NCI-H446 (cell line): ENCODE data around the gene RNF213.

ENCODE experiments used
- DNase-seq, 2 experiments: peaks; one replicate each; lab custom pipeline; 2025; lab: John Stamatoyannopoulos, UW

RNF213 gene

DNA sequence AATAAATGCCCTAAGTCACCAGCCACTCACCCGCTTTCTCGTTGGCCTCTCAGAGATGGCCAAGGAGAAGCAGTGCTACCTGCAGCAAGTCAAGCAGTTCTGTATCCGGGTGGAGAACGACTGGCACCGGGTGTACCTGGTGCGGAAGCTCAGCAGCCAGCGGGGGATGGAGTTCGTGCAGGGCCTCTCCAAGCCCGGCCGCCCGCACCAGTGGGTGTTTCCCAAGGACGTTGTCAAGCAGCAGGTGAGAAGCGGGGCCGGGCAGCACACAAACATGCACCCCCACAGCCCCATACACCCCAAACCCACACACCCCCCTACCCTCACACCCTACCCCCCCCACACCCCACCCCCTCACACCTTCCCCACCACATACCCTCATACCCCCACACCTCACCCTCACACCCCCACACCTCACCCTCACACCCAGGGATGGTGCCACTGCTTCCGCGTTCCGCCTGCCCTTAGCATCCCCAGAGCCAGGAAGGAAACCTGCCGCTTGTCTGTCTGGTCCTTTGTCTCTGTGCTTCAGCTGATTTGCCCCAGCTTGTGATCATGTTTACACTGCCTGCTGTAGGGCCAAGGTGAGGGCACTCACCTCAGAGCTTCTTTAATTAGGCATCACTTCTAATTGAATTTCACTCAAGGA, 112.4 kb downstream of the RNF213 start:
- no peak for DNase-seq

DNA sequence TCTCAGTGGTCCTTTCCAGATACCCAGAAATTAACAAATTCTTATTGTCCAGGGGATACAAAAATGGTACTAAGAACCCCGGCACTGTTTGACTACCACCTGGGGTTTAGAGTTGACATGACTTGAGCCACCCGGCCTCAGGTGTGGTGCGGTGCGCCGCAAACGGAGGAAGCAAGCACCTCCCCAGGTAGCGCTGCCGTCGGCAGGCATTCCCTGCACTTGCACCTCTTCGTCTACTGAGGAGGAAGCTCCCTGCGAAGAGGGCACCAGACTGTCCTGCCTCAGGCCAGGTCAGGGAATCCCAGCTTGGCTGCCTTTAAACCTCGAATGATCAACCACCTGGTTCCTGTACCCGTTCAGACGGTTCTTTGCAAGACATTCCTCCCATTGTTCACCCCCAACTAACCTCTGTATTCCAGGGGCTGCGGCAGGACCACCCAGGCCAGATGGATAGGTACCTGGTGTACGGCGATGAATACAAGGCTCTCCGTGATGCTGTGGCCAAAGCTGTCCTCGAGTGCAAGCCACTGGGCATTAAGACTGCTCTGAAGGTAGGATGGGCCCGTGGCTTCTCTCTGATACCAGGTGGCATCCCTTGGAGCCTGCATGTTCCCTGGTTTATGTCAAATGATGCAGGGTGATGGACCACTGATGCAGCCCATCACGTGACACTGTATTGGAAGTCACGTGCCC, 113.5 kb downstream of the RNF213 start:
- no peak for DNase-seq

DNA sequence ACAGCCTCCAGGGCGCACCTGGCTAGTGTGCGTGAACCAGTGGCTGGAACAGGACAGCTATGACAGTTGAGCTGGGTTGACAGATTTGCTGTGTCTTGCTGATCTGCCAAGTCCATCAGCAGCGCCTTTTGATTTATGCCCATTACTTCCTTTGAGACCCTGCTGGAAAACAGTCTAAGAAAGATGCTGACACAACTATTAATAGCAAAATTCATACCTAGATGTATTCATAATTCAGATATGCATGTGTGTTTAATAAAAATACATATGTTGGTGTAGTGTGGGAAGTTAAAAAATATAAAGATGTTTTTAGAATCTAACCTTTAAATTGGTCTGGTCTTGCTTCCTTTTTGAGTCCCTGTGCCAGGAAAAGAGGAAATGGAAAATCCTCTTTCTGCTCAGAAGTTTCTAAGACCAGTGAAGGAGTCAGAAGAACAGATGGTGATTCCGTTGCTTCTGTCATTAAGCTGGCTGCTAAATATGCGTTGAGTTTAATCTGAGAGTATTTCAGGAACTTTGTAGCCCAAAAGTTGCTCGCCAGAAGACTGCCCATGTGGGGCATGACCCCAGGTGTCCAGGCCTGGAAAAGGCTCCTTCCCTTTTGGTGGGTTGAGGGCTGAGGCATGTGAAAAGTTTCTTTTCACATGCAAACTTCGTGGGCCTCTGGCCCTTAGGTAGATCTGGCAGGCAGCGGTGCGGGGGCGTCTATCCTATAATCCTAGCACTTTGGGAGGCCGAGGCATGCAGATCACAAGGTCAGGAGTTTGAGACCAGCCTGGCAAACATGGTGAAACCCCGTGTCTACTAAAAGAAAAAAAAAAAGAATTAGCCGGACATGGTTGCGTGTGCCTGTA, 114.3 kb downstream of the RNF213 start:
- no peak for DNase-seq

GRCh38 chr17:80376531-80376930, 115.9 kb downstream of the RNF213 start:
- no peak for DNase-seq

DNA sequence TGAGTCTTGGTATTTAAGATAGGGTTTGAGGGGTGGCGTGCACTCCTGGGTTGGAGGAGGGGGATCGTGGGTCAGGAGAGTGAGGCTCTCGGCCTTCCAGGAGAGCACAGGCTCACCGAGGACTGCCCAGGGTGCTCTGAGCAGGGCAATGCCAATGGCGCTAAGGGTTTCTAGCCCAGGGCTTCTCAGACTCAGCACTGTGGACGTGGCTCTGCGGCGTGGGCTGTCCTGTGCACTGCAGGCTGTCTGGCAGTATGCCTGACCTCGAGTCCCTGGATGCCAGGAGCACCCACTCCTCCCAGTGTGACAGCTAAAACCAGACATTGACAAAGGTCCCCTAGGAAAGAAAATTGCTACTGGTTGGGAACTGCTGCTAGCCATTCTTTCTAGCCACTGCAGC, 117.1 kb downstream of the RNF213 start:
- DNase-seq: no peak

DNA sequence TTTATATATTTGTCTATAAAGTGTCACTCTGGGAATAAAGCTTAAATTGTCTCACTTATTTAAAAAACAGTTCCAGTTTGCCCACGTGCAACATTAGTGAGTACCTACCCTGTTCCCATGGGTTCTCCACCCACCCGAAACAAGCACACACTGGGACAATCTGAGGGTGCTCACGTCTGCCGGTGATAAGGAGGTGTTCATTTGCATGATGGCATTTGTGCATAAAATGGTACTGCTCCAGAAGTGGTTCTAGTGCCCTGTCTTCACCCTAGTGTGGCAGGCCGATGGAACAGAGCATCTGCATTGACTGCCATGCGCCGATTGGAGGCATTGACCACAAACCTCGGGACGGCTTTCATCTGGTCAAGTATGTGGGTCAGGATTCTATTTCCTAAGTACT, 118.7 kb downstream of the RNF213 start:
- no peak for DNase-seq

DNA sequence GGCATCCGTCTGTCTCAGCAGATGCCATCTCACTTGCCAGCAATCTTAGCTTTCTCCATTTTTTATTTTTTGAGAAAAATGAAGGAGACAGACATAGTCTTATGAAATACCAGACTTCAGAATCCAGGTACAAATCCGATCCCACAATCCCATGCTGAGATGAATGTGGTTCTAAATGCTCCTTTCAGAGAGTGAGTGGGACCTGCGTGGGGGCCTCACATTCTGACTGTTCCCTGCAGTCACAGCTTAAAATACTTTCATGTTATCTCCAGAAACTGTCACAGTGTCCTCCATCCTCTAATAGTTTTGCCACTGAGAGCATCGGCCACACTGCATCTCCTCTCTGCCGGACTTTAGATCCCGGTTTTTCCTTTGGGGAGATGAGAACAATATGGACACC, 119.4 kb downstream of the RNF213 start:
- no peak for DNase-seq

DNA sequence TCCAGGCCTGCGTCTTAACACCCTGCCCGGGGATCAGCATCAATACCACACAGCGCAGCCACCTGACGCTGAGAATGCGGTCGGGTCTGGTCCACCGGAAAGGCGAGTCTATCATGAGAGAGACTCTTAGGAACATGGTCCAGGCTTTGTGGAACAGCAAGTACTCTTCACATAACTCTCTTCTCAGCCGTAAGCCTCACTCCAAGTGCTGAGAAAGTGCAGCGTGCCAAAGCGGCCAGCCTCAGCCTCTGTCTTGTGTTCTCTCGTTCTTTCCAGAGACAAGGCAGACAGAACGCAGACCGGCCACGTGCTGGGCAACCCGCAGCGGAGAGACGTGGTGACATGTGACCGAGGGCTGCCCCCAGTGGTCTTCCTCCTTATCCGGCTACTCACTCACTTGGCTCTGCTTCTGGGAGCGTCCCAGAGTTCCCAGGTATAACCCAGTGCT, 119.9 kb downstream of the RNF213 start:
- DNase-seq: no peak

DNA sequence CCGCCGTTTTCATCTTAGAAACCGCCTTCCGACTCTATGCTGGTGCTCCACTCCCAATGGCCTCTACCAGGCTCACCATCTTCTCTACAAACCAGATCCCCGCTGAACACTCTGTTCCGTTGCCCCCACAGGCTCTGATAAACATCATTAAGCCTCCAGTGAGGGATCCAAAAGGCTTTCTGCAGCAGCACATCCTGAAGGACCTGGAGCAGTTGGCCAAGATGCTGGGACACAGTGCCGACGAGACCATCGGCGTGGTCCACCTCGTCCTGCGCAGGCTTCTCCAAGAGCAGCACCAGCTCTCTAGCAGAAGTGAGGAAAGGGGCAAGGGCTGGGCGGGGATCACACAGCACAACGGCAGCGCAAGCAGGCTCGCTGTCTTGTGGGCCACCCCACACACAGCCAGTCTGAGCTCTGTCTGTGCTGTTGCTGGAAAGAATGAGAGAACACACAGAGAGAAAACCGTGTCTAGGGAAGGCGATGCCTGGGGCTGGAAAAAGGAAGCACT, 120.8 kb downstream of the RNF213 start:
- no peak for DNase-seq

- no peak for DNase-seq
Measured at GRCh38 chr17:80382446-80382845, 121.8 kb downstream of the RNF213 start.

DNA sequence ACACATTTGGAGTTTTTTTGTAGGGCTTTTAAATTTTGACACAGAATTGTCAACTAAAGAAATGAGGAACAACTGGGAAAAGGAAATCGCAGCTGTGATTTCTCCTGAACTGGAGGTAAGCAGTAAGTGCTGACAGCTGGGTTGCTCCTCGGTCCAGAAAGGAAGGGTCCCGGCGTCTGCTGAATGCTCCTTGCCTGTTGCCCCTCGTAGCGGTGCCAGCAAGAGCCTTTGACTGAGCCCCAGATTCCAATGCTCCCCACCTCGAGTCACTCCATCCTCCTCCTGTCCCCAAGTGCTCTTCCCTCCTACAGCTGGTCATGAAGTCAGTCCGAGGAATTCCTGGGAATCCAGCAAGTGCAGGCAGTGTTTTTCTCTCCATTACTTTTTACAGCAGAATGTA, 122.3 kb downstream of the RNF213 start:
- DNase-seq: no peak

DNA sequence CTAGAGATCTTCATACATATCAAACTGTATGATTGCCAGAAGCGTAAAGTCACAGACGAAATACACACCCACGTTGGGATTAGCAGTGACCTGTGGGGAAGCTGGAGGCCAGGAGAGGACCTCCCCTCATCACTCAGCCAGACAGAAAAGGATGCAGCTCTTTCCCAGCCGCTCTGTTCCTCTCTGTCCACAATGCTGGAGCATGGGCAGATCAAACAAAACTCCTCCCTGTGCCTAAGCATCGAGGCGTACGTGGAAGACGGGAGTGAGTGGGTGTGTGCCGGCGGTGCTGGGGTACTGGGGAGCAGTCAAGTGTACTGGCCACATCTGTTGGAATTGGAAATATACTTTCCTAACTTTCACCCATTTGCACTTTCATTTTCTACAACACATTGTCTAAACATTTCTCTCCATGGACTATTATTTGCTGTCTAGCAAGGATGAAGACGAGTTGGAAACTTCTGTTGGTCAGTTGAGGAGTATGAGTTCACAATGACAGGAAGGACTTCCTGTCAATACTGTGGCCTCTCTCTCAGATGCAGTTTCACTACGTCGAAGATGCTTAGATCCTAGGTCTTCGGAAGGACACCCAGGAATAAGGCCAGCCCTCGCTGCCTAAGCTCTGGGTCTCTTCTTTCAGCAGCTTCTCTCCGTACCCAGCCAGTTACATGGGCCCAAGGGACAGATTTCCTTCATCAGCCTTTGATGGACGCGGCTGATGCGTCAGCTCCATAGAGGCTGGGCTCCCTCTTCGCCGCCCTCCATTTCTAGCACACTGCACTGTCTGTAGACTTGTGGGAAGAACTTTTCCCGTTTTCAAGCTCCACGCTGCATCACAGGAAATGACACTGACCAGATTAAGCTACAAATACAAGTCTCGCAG, 123.7 kb downstream of the RNF213 start:
- DNase-seq: no peak

DNA sequence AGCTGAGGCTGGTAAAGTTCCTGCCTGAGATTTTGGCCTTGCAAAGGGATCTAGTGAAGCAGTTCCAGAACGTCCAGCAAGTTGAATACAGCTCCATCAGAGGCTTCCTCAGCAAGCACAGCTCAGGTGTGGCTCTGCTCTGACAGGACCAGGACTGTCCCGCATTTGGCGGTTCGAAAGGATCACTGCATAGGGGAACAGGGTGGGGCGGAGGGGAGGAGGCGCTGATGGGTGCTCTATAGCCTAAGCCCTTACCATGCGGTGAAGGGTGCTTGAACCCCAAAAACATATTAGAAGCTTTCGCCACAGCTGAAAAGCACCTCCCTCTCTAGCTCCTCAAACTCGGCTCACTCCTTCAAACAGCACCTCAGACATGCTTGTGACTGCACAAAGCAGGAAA, 124.4 kb downstream of the RNF213 start:
- DNase-seq: no peak

DNA sequence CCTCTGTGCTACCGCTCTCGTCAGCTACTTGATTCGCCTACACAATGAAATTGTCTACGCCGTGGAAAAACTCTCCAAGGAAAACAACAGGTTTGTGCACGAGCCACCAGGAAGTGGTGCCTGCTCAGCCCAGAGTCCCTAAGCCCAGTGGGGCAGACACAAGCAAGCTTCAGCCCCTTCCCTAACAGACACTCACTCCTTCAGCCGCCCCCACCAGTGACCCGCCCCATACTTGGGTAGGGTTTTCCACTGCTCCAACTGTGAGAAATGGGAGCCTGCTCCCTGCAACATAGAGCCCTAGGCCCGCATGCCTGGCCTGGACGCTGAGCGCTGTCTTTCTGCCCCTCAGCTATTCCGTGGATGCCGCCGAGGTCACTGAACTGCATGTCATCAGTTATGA, 125.7 kb downstream of the RNF213 start:
- no peak for DNase-seq

- DNase-seq: no peak
Measured at GRCh38 chr17:80387071-80387470, 126.4 kb downstream of the RNF213 start.

- DNase-seq: no peak
Measured at GRCh38 chr17:80388175-80388574, 127.5 kb downstream of the RNF213 start.

GRCh38 chr17:80388601-80389000, 127.9 kb downstream of the RNF213 start:
- no peak for DNase-seq

- no peak for DNase-seq
Measured at GRCh38 chr17:80389011-80389995, 128.7 kb downstream of the RNF213 start.

- no peak for DNase-seq
Measured at GRCh38 chr17:80393241-80393890, 132.7 kb downstream of the RNF213 start.

- no peak for DNase-seq
Measured at GRCh38 chr17:80393961-80394360, 133.3 kb downstream of the RNF213 start.
